DMS114 treated with DMSO at 0.1 percent for 48 hours (cell line): ENCODE measurements around the gene ZNF275.
"Not testable (repeated sequence)": the region's sequence is repeated elsewhere in the genome, so short reads cannot be mapped to it uniquely, and the experiment has no call there.

Experiments used
- DNase-seq: peaks from one replicate; lab custom pipeline; 2025; ENCODE audit not compliant: unreplicated experiment; lab: John Stamatoyannopoulos, UW

ZNF275 gene

GRCh38 chrX:153357877-153358276, 23.9 kb downstream of the ZNF275 start:
- DNase-seq, result no peak

GRCh38 chrX:153361781-153362397, 27.9 kb downstream of the ZNF275 start:
- no peak for DNase-seq

- no peak for DNase-seq
These were observed 31.7 kb downstream of the ZNF275 start for GRCh38 chrX:153365670-153366069.

GRCh38 chrX:153366119-153366518, 32.2 kb downstream of the ZNF275 start:
- no peak for DNase-seq

- no peak for DNase-seq
These were observed 33.1 kb downstream of the ZNF275 start for GRCh38 chrX:153366878-153367538.

- DNase-seq, result no peak
These were observed 36.5 kb downstream of the ZNF275 start for GRCh38 chrX:153370293-153371055.

GRCh38 chrX:153371256-153371655, 37.3 kb downstream of the ZNF275 start:
- DNase-seq, result no peak

GRCh38 chrX:153372949-153373348, 39.0 kb downstream of the ZNF275 start:
- no peak for DNase-seq

GRCh38 chrX:153374426-153374825, 40.5 kb downstream of the ZNF275 start:
- no peak for DNase-seq

GRCh38 chrX:153375571-153375970, 41.6 kb downstream of the ZNF275 start:
- no peak for DNase-seq

GRCh38 chrX:153377727-153378126, 43.8 kb downstream of the ZNF275 start:
- no peak for DNase-seq

GRCh38 chrX:153378607-153379006, 44.7 kb downstream of the ZNF275 start:
- DNase-seq, result no peak

GRCh38 chrX:153379508-153379907, 45.6 kb downstream of the ZNF275 start:
- DNase-seq, result no peak

- no peak for DNase-seq
These were observed 46.1 kb downstream of the ZNF275 start for GRCh38 chrX:153379971-153380581.

GRCh38 chrX:153380691-153381090, 46.7 kb downstream of the ZNF275 start:
- DNase-seq, result no peak

GRCh38 chrX:153381684-153382532, 48.0 kb downstream of the ZNF275 start:
- peak; percentile 10 for DNase-seq

GRCh38 chrX:153382563-153383482, 48.9 kb downstream of the ZNF275 start:
- DNase-seq, result no peak

GRCh38 chrX:153384390-153384789, 50.4 kb downstream of the ZNF275 start:
- DNase-seq, result no peak

GRCh38 chrX:153384973-153385372, 51.0 kb downstream of the ZNF275 start:
- not testable (repeated sequence) for DNase-seq

GRCh38 chrX:153386097-153386496, 52.1 kb downstream of the ZNF275 start:
- no peak for DNase-seq
